Kidney tubule cell (primary cell): Measurements from ENCODE around the gene STRA8.
"Not testable (repeated sequence)": the region's sequence is repeated elsewhere in the genome, so short reads cannot be mapped to it uniquely, and the experiment has no call there.

Experiments used
- DNase-seq: peaks from one replicate; pipeline ENCODE4 v3.0.0-alpha.2; 2018; ENCODE audit warnings: low spot score

The STRA8 gene

DNA sequence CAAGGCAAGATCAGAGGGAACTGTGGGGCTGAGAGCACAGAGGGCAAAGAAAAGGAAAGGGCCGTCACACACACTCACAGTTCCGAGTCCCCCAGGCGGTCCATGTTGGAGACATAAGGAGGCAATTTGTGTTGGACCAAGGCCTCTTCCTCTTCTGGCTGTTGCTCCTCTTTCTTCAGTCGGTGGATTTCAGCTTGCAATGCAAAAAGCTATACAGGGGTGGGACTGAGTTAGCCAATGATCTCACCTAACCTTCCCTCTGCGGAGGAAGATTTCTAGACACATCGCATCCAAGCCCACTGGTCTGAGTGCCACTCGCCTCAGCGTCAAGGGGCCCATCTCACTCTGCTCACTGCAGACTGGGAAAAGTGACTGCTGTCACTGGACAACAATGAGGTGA, 27.8 kb upstream of the STRA8 start:
- DNase-seq, result no peak

GRCh38 chr7:135206941-135207391, 26.7 kb upstream of the STRA8 start:
- DNase-seq, result no peak

DNA sequence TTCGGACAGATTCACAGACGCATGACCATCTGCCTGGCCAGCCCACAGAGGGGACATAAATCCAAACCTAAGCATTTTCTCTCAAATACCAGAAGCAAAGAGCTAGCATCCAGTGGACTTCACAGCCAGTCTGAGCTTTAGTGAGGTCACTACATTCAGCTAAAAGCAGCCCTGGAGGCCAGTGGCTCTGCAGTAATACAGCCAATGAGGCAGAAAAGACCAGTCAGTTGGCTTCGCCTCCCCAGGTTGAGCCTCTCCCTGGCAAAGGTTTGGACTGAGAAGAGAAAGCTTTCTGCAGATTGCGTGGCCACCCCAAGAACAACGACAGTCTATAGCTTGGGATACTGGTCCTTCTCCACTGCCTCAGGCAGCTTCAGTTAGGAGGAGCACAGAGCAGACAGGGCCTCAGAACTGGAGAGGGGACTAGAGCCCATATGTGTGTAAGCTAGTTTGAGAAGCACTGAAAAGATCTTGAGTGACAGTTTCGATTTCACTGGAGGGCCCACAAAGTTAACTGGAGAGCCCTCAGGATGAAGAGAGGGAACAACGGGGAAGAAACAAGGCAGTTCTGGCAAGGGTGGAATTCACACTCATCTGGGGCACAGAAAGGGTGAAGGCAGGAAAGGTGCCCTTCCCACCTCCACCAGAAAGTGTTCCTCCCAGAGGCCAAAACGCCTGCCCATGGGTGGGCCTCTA, 26.1 kb upstream of the STRA8 start:
- peak; percentile 74 for DNase-seq

DNA sequence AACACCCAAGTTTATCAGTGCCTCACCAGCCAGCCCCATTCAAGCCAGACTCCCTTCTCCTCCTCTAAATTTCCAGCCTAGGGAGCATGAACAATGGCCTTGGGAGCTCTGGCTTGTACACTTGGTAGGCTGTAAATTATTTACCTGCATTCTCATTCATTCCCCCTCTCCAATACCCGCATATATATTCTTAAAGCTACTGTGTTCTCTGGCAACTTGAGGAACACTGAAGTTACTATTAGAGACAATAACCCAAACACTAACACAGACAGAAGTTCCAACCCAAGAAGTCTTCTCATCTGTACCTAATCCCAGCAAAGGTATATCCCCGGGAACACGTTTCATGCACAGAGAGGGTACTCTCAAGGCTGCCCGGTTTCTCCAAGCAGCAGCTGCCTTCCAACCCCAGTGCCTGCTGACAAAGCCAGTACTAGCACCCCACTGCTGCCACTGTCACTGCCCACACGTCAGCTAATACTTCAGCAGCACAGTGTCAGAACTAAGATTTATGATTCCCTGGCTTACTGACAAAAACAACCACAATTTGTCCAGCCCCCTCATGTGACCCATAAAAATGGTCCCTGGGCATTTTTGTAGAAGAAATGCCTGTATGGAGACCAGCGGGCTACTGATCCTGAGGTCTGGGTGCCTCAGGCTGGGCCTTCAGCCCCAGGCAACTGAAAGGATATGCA, 25.4 kb upstream of the STRA8 start:
- DNase-seq, result peak; percentile 87

DNA sequence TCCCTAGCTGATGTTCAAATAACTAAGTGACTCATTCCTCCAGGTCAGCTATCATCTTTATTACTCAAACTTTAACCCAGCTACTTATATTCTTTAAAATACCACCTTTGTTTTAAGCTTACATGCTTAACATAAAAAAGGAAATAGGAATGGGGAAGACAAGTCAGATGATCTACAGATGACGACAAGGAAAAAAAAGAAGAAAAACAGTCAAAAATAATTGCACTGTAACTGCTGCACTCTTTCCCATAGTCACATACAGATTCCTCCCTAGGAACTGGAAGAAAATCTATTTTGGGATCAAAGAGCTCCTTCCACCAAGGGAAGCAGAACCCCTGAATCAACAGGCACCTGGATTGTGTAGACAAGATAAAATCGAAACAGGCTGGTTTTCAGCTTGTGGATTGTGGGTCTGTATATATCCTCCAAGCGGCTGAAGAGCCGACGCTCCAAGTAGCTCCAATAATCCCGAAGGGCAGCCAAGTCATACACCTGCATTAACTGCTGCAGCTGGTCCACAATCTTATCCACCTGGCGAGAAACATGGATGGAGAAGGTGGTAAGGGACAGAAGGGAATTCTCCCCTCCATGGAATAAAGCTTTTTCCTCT, 24.3 kb upstream of the STRA8 start:
- peak; percentile 47 for DNase-seq

DNA sequence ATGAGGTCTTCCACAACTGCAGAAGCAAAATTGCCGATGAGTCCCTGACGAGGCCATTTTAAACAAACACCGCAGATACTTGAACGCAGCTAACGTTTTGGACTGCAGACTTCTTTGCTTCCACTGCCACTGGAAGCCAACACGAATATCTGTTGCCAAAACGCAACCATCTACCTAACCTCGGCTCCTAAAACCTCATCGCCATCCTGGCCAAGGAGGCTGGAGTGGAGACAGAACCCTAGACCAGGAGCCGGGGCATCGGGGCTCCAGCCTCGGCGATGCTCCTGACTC, 22.8 kb upstream of the STRA8 start:
- peak; percentile 44 for DNase-seq

DNA sequence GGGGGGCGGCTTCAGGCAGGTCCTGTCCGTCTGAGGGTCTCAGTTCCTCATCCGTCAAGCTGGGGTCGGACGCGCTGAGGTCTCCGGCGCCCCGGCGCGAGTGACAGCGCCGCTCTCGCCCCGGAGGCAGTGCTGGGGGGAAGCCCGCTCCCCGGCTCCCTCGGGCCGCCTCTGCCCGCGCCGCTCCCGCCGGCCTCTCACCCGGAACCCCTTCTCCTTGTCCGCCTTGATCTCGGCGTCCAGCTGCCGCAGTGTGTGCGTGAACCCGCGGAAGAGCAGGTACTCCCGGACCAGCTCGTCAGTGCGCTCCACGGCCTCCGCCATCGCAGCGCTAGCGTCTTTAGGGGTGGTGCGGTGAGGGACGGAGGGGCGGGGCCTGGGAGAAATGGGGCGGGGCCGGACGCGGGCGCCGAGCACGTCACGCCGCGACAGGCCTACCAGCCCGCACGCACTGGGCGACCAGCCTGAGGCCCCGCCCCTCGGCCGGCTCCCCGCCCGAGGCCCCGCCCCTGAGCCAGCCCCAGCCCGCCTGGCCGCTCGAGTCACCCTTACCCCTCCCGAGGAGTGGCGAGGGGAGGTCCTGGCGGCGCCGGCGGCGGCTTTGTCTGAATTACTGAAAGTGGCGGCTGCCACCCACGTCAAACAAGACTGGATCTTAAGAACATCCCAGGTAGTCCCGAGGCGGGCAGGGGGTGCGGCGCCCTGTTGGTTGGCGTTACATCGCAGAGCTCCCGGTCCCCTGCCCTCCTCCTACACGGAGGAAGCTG, 22.3 kb upstream of the STRA8 start, which contains the start of gene WDR91:
Gene WDR91 (minus strand): TSS at position 348 of the 767 bp plus-strand sequence. CDS start 24 bp downstream, at position 324.
- peak; percentile 95 for DNase-seq

- DNase-seq, result peak; percentile 12
These were observed 21.5 kb upstream of the STRA8 start for GRCh38 chr7:135211946-135212685.

DNA sequence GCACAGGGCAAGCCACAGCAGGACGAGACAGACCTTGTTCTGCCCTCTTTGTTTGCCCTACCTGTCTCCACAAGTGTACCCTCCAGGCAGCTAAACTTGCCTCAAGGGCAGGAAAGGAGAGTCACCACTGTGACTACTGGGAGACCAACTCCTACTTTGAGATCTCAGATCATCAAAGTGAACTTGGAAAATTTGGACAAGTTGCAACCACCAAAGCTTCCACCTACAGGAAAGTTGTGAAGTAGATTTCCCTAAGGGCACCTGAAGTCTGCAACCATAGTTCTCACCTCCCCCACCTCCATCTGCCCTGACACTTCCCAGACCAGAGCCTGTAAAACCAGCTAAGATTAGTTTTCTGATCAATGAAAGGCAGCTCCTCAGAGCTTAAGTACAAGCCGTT, 19.8 kb upstream of the STRA8 start:
- DNase-seq, result no peak

- DNase-seq, result no peak
These were observed 18.5 kb upstream of the STRA8 start for GRCh38 chr7:135215180-135215579.

- DNase-seq, result peak; percentile 20
These were observed 17.9 kb upstream of the STRA8 start for GRCh38 chr7:135215698-135216097.

- peak; percentile 78 for DNase-seq
These were observed 15.8 kb upstream of the STRA8 start for GRCh38 chr7:135217645-135218509.

GRCh38 chr7:135224027-135224426, 9.6 kb upstream of the STRA8 start:
- DNase-seq, result no peak

GRCh38 chr7:135231686-135232085, 2.0 kb upstream of the STRA8 start:
- no peak for DNase-seq

DNA sequence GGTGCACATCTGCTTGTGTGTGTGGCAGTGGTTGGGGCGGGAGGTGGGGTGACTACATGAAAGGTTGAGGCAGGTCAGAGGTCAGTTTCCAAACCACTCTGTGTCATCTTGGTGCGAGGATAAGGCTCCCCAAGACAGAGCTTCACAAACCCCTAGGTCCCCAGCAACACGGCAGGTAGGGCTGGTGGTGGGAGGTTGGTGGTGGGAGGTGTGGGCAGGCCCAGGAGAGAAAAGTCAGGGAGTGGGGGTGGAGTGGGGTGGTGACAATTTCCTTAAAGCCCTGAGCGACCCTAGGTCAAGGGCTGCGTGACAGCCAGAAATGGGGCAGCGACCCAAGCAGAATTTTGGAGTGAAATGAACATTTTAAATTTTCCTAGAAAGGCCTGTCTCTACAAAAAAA, 1.6 kb upstream of the STRA8 start:
- DNase-seq, result no peak

- no peak for DNase-seq
These were observed 918 bp upstream of the STRA8 start for GRCh38 chr7:135232720-135233119.

GRCh38 chr7:135234095-135234494, 457 bp downstream of the STRA8 start:
- not testable (repeated sequence) for DNase-seq

GRCh38 chr7:135234727-135235126, 1.1 kb downstream of the STRA8 start:
- DNase-seq, result no peak

DNA sequence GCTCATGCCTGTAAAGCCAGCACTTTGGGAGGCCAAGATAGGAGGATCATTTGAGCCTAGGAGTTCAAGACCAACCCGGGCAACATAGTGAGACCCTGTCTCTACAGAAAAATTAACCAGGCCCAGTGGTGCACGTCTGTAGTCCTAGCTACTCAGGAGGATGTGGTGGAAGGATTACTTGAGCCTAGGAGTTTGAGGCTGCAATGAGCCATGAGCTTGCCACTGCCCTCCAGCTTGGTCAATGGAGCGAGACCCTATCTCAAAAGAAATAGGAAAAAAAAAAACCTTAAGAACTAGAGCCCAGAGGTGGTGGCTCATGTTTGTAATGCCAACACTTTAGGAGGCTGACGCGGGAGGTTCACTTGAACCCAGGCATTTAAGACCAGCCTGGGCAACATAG, 2.2 kb downstream of the STRA8 start:
- DNase-seq, result peak; percentile 74

DNA sequence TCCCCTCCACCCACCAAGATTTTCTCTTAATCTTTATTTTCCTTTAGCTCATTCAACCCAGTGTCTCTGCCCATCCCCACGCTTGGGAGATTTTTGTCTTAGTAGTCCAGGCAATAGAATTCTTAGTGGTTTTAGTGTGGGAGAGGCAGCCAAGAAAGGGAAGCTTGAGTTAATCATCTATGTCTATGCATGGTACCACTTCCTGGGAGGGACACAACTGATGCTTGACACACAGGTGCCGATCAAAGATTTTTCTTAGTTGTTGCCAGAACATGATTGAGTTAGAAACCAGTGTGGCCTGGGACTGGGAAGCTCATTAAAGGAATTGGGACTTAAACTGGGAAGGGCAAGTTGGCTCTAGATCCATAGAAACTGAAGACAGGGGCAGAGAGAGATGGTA, 3.1 kb downstream of the STRA8 start:
- peak; percentile 91 for DNase-seq
